GM21390 (cell line): ENCODE measurements around the gene IKZF3.
"Not testable (repeated sequence)": the region's sequence is repeated elsewhere in the genome, so short reads cannot be mapped to it uniquely, and the experiment has no call there.

ENCODE experiments used
- ATAC-seq: cut with Tn5 transposase; IDR thresholded peaks from one replicate; pipeline ENCODE4 v1.9.1; 2021; ENCODE audit not compliant: unreplicated experiment

IKZF3 gene

GRCh38 chr17:39861235-39861634 is 2.9 kb downstream of the IKZF3 start:
- ATAC-seq: no peak

GRCh38 chr17:39855911-39856649 is 8.0 kb downstream of the IKZF3 start:
- not testable (repeated sequence) for ATAC-seq

DNA sequence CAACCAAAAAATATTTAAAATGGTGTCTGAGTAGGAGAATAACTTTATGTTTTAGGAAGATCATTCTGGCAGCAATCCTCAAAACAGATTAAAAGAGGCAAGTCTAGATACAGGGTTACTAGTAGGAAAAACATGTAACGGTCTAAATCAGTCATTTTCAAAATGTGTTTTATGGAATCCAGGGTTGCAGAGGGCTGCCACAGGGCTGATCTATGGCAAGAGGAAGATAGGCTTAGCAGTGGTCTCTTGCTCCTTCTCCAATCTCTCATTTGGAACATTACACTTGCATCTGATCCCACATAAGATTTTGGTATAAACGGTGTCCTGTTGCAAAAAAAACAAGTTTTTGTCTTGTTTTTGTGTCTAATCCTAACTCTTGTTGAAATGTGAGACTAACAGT is 9.2 kb downstream of the IKZF3 start:
- ATAC-seq: no peak

DNA sequence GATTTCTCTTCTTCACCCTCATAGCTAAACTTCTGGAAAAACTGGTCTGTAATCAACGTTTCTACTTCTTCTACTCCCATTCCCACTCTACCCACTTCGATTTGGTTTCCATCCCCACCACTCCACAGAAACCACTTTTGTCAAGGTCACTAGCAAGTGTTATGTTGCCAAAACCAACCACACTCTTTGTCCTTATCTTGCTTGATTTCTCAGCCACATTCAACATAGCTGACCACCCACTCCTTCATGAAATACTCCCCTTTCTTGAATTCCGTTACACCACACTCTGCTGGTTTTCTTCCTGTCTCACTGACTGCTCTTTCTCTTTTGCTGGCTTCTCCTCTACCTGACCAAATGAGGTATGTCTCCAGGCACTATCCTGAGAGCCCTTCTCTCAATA is 11.9 kb downstream of the IKZF3 start:
- no peak for ATAC-seq

DNA sequence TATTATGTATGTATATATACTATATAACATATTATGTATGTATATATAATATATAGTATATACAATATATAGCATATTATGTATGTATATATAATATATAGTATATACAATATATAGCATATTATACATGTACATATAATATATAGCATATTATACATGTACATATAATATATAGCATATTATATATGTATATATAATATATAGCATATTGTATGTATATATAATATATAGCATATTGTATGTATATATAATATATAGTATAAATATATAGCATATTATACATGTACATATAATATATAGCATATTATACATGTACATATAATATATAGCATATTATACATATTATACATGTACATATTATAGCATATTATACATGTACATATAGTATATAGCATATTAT is 13.9 kb downstream of the IKZF3 start:
- ATAC-seq: not testable (repeated sequence)

DNA sequence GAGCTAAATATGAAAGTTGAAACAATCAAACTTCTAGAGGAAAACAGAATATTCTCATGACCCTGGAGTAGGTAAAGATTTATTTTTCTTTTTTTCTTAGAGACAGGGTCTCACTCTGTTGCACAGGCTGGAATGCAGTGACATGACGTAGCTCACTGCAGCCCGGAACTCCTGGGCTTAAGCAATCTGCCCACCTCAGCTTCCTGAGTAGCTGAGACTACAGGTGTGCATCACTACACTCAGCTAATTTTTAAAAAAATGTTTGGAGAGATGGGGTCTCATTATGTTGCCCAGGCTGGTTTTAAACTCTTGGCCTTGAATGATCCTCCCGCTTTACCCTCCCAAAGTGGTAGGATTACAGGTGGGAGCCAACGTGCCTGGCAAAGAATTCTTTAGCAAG is 15.5 kb downstream of the IKZF3 start:
- no peak for ATAC-seq

DNA sequence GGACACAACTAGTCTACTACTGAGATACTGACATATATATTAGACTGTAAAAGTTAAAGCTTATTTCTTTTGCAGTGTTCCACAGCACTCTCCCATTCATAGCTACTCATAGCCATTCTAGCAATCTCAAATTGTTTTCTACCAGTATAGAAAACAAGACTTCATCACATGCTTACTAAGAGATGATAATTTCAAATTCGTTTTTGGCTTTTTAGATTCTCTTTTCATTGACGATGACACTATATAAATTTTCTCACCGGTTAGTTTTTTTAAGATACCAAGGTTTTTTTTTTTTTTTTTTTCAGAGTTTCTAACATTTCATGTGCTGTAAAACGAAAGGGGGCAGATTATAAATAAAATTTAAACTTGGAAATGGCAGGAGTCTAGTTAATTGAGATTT is 17.9 kb downstream of the IKZF3 start:
- no peak for ATAC-seq

DNA sequence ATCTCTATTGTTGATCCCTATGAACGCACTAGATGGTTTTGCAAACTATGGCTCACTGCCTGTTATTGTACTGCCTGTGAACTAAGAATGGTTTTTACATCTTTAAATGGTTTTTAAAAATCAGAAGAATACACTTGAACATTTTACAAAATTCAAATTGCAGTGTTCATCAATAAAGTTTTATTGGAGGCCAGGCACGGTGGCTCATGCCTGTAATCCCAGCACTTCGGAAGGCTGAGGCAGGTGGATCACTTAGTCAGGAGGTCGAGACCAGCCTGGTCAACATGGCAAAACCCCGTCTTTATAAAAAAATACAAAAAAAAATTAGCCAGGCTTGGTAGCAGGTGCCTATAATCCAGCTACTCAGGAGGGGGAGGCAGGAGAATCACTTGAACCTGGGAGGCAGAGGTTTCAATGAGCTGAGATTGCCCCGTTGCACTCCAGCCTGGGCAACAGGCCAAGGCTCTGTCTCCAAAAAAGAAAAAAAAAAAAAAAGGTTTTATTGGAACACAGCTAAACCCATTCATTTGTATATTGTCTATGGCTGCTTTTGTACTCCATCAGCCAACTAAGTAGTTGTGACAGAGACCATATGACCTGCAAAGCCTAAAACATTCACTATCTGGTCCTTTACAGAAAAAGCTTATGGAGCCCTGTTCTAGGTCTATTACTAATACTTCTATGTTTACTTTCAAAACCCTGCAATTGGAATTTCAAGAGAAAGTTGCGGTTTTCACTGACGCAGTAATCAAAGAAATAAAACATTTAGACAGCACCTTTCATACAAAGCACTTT is 18.9 kb downstream of the IKZF3 start:
- ATAC-seq: no peak

- ATAC-seq: no peak
Observed at GRCh38 chr17:39841134-39841683, 22.9 kb downstream of the IKZF3 start.

DNA sequence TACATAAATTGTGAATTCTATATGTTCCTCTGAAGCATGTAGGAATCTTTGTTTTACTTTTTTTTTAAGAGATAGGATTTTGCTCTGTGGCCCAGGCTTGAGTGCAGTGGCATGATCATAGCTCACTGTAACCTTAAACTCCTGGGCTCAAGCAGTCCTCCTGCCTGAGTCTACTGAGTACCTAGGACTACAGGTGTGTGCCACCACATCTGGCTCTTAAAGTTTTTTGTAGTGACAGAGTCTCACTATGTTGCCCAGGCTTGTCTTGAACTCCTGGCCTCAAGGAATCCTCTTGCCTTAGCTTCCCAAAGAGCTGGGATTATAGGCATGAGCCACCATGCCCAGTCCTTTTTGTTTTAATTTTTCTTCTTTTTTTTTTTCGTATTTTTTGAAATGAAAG is 25.3 kb downstream of the IKZF3 start:
- ATAC-seq: no peak

- ATAC-seq: no peak
Observed at GRCh38 chr17:39838057-39838456, 26.1 kb downstream of the IKZF3 start.

GRCh38 chr17:39836117-39836516 is 28.0 kb downstream of the IKZF3 start:
- ATAC-seq: no peak

GRCh38 chr17:39835038-39835786 is 28.9 kb downstream of the IKZF3 start:
- no peak for ATAC-seq

GRCh38 chr17:39834017-39834416 is 30.1 kb downstream of the IKZF3 start:
- no peak for ATAC-seq

DNA sequence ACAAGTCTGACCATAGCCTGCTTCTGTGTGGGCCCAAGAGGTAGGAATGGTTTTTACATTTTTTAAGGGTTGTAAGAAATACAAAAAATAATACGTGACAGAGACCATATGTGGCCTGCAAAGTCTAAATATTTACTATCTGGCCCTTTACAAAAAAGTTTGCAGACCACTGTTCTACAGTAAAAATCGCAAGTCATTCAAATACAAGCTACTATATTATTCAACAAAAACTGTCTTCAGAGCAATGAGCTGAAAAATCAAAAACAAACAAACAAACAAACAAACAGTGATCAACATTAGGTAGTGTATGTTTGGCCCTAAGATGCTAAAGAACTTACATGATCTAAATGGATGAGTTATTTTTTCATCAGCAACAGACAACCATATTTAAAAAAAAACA is 32.5 kb downstream of the IKZF3 start:
- ATAC-seq: no peak

- no peak for ATAC-seq
Observed at GRCh38 chr17:39828443-39828842, 35.7 kb downstream of the IKZF3 start.

DNA sequence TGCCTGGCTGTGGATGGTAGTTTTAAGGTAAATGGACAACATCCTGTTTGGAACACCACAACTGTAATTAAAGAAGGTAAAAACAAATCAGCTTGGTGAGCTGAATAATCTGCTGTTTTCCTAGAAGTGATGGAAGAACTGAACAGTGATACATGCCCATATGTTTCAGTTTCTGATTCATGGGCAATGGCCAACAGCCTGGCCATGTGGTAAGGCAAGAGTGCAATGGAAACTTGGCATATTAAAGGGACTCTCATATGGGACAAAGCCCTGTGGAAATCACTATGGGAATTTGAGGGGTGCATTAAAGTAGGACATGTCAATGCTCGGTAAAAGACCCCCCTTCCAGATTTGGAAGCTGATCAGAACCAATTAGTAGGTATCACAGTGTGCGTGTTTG is 37.8 kb downstream of the IKZF3 start:
- ATAC-seq: no peak

DNA sequence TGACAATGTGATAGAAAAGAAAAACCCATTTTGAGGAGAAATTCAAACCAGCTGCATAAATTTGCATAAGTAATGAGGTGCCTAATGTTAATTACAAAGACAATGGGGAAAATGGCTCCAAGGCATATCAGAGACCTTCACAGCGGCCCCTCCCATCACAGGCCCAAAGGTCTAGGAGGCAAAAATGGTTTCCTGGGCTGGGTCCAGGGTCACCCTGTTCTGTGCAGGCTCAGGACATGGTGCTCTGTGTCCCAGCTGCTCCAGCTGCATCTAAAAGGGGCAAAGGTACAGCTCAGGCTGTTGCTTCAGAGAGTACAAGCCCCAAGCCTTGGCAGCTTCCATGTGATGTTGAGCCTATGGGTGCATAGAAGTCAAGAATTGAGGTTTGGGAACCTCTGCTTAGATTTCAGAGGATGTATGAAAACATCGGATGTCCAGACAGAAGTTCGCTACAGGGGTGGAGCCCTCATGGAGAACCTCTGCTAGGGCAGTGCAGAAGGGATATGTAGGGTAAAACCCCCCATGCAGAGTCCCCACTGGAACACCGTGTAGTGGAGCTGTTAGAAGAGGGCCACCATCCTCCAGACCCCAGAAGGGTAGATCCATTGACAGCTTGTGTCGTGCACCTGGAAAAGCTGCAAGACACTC is 40.6 kb downstream of the IKZF3 start:
- ATAC-seq: no peak

GRCh38 chr17:39822051-39822451 is 42.1 kb downstream of the IKZF3 start:
- no peak for ATAC-seq

GRCh38 chr17:39820987-39821386 is 43.1 kb downstream of the IKZF3 start:
- ATAC-seq: no peak

- no peak for ATAC-seq
Observed at GRCh38 chr17:39820541-39820940, 43.6 kb downstream of the IKZF3 start.
